GM12872 (cell line): Measurements from ENCODE around the gene FBXW9.

Source experiments
- CTCF ChIP-seq: IDR thresholded peaks from 3 replicates; pipeline ENCODE4 v1.5.1; 2011; ENCODE audit warnings: low read depth, mild to moderate bottlenecking, low read length, moderate library complexity; ENCODE audit not compliant: insufficient read depth

The FBXW9 gene

GRCh38 chr19:12665671-12666264, 30.7 kb downstream of the FBXW9 start:
- no peak for TF ChIP-seq CTCF

GRCh38 chr19:12665281-12665573, 31.2 kb downstream of the FBXW9 start:
- TF ChIP-seq CTCF, result no peak

GRCh38 chr19:12664406-12665280, 31.8 kb downstream of the FBXW9 start:
- TF ChIP-seq CTCF, result no peak

GRCh38 chr19:12660980-12661379, 35.5 kb downstream of the FBXW9 start:
- no peak for TF ChIP-seq CTCF

- TF ChIP-seq CTCF, result 0 out of 3 replicates have a peak, but pooled peaks have one; percentile 7
Observed at GRCh38 chr19:12657966-12658365, 38.5 kb downstream of the FBXW9 start.

GRCh38 chr19:12656899-12657571, 39.4 kb downstream of the FBXW9 start:
- no peak for TF ChIP-seq CTCF

- TF ChIP-seq CTCF, result no peak
Observed at GRCh38 chr19:12655546-12655945, 40.9 kb downstream of the FBXW9 start.
